ENCODE measurements around the gene MUSK. TPM values are rescaled to one million over a fixed set of nuclear protein-coding genes. Genes with fewer than 3 reads are reported as not detected.
A peak's percentile ranks its signal among the peaks of the same experiment; 100 is the strongest.

Gene MUSK
- total and polyA plus RNA-seq, 2 of the 4 experiments (the other 2 are of a cell fraction): 0.07 to 0.18 TPM

DNA sequence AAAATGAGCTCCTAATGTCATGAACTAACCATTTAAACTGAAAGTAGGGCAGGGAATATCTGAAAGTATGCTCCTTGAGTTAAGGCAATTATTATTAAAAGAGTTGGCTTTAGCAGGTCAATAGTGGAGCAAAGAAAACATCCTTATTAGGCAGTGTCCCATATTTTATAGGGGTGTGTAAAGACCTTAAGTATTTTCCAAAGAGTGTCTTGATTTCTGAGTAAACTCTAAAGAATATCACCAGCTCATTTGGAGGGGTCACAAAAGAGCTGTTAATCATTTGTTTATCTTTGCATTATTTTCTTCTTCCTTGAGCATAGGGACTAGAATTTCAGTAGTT, 109.3 kb downstream of the MUSK start:
- no peak overlapping the region; the same call in 1 of the 2 replicates for H2AK5ac ChIP-seq (ENCODE audit: low read depth, low read length)
- H3K79me1 ChIP-seq (ENCODE audit: low read depth in 1 of 2, low read length in 2 of 2): no peaks in the 10 kb centered on the region
- H3K4me2 ChIP-seq (ENCODE audit: low read depth, low read length): peak overlapping the region; percentile 60; the same call in 1 of the 2 replicates

More for the DNA sequence above, 109.3 kb downstream of the MUSK start:
- in situ Hi-C loops (cut with MboI; ENCODE audit: low sequenced_read_pairs): no loop called here
- H2BK5ac ChIP-seq (ENCODE audit: low read depth, low read length, poor library complexity, severe bottlenecking): peak overlapping the region; percentile 59
- peak overlapping the region; percentile 53 to 70; a peak in 1 of 4 replicates for H4K8ac ChIP-seq (ENCODE audit: low read depth in 2 of 2, low read length in 2 of 2)
- no peak overlapping the region for H3K4me3 ChIP-seq (ENCODE audit: insufficient read depth, low read depth, low read length)
- H3K23ac ChIP-seq (ENCODE audit: low read depth, low read length): no peak overlapping the region
- H4K91ac ChIP-seq (ENCODE audit: insufficient read depth, low read depth, low read length): no peak overlapping the region
- H3K14ac ChIP-seq (replicated peaks; ENCODE audit: low read depth, low read length): no peak overlapping the region; the same call in 1 of the 2 replicates
- DNase-seq (no peak), ATAC-seq (ENCODE audit: low read depth) (peak; percentile 42)
- 0 out of 2 replicates have a peak overlapping the region, but pooled peaks have one; percentile 20 for H3K18ac ChIP-seq (ENCODE audit: low read depth, low read length)
- dilution Hi-C loops (cut with HindIII; ENCODE audit: low sequenced_read_pairs, unreplicated experiment): no loop called here
- BruUV-seq (replicated peaks): no TSS peak
- H3K9ac ChIP-seq (ENCODE audit: low read depth, low read length): no peak overlapping the region
- no peak overlapping the region for H3K56ac ChIP-seq (ENCODE audit: extremely low read depth, insufficient read depth, low read length)
- peak overlapping the region; percentile 42; the same call in 1 of the 2 replicates for H2BK120ac ChIP-seq (ENCODE audit: low read depth, low read length)
- no peak overlapping the region for H3K4ac ChIP-seq (ENCODE audit: low read depth, low read length)
- H3K27me3 ChIP-seq (ENCODE audit: control insufficient read depth, insufficient read depth, low read length): no peaks in the 10 kb centered on the region
- H3K27ac ChIP-seq (ENCODE audit: insufficient read depth, low read length): no peak overlapping the region
- POLR2A ChIA-PET (ENCODE audit: unreplicated experiment): interaction anchor here (0.6 kb wide), 1 partner anchor 261 kb away, joined by 4 read pairs; no protein-coding TSS in a partner anchor
- no peak overlapping the region for H2AK9ac ChIP-seq (replicated peaks; ENCODE audit: low read depth, low read length, poor library complexity)
- H3K9me1 ChIP-seq (ENCODE audit: insufficient read depth, low read length): no peaks in the 10 kb centered on the region
- TF ChIP-seq FOS (IDR thresholded peaks at IDR 0.05; ENCODE audit: low read depth, low read length): no peak
- TF ChIP-seq, protein P1, sequence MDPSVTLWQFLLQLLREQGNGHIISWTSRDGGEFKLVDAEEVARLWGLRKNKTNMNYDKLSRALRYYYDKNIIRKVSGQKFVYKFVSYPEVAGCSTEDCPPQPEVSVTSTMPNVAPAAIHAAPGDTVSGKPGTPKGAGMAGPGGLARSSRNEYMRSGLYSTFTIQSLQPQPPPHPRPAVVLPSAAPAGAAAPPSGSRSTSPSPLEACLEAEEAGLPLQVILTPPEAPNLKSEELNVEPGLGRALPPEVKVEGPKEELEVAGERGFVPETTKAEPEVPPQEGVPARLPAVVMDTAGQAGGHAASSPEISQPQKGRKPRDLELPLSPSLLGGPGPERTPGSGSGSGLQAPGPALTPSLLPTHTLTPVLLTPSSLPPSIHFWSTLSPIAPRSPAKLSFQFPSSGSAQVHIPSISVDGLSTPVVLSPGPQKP (IDR thresholded peaks at IDR 0.05; ENCODE audit: borderline replicate concordance, low read depth, low read length): no peak
- H3K36me3 ChIP-seq (ENCODE audit: control insufficient read depth, insufficient read depth, low read length): no peaks in the 10 kb centered on the region
- intact Hi-C loops (cut with micrococcal nuclease): loop anchor here (10.0 kb wide), 1 partner anchor 257 kb away; the partner anchor contains the start of gene LPAR1
- no peaks in the 10 kb centered on the region for H3K4me1 ChIP-seq (ENCODE audit: control insufficient read depth, insufficient read depth, low read length)
- no peak overlapping the region; the same call in 2 of the 3 replicates for H2BK15ac ChIP-seq (ENCODE audit: low read depth, low read length)
- CTCF ChIA-PET: no interaction called here
- H4K20me1 ChIP-seq (ENCODE audit: insufficient read depth, low read length): no peaks in the 10 kb centered on the region
- H2BK20ac ChIP-seq (ENCODE audit: low read depth, low read length): no peak overlapping the region; the same call in 1 of the 2 replicates
- H4K5ac ChIP-seq (ENCODE audit: low read depth, low read length): no peak overlapping the region; the same call in 1 of the 2 replicates
- H2AFZ ChIP-seq (replicated peaks; ENCODE audit: low read length, poor library complexity): no peak overlapping the region
- no peaks in the 10 kb centered on the region for H3K9me3 ChIP-seq (ENCODE audit: control insufficient read depth, insufficient read depth, low read length)

All from IMR-90 (cell line).